Ovary (tissue), 3 donors: ENCODE results near the gene IFI44L.

Experiments used
- EP300 ChIP-seq: sonication (generic); formaldehyde crosslinking; IDR thresholded peaks from one replicate; pipeline ENCODE4 v1.6.1; 2017; ENCODE audit warnings: antibody characterized with exemption
- POLR2A ChIP-seq: fragments of 450-650 bp; IDR thresholded peaks from one replicate; pipeline ENCODE4 v1.6.1; 2017; ENCODE audit warnings: antibody characterized with exemption, mild to moderate bottlenecking, moderate library complexity
- TF ChIP-seq, protein P1 (sequence below), 3 donors: fragments of 450-650 bp in 2 of 3; fragments of 200-600 bp in 1 of 3; IDR thresholded peaks; one replicate each; pipeline versions ENCODE4 v1.5.1 to v1.8.0; 2016 to 2022; ENCODE audit warnings: antibody characterized with exemption in 3 of 3, mild to moderate bottlenecking in 1 of 3
- donor health status: DM: no; HTN: no; CAD: no.

GRCh38 chr1:78667939-78668338, 47.7 kb downstream of the IFI44L start:
- TF ChIP-seq, protein P1, sequence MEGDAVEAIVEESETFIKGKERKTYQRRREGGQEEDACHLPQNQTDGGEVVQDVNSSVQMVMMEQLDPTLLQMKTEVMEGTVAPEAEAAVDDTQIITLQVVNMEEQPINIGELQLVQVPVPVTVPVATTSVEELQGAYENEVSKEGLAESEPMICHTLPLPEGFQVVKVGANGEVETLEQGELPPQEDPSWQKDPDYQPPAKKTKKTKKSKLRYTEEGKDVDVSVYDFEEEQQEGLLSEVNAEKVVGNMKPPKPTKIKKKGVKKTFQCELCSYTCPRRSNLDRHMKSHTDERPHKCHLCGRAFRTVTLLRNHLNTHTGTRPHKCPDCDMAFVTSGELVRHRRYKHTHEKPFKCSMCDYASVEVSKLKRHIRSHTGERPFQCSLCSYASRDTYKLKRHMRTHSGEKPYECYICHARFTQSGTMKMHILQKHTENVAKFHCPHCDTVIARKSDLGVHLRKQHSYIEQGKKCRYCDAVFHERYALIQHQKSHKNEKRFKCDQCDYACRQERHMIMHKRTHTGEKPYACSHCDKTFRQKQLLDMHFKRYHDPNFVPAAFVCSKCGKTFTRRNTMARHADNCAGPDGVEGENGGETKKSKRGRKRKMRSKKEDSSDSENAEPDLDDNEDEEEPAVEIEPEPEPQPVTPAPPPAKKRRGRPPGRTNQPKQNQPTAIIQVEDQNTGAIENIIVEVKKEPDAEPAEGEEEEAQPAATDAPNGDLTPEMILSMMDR (IDR thresholded peaks at IDR 0.05) = no peak
- TF ChIP-seq POLR2A = no peak
- TF ChIP-seq EP300 = no peak
